IMR-90 (cell line): Measurements from ENCODE around the gene C17orf78. TPM values are rescaled to one million over a fixed set of nuclear protein-coding genes. Genes with fewer than 3 reads are reported as not detected.

Source experiments
- ATAC-seq: fragments of 200-7000 bp; cut with Tn5 transposase; 2 replicates; pipeline ENCODE4 v1.9.1; 2020; ENCODE audit warnings: low read depth, mild to moderate bottlenecking, moderate library complexity
- BruUV-seq: library from RNA; stranded (reverse); fragments of 400-500 nt; replicated peaks from 2 replicates; lab custom pipeline; 2021; lab: Mats Ljungman, UMichigan
- CTCF ChIA-PET: fragments of 300-600 bp; formaldehyde crosslinking; extraction: SDS; loops from one replicate; lab custom pipeline; 2021; ENCODE audit warnings: antibody characterized with exemption; lab: Yijun Ruan, JAX
- POLR2A ChIA-PET: fragments of 300-600 bp; sonication (Branson Sonifier 250); formaldehyde crosslinking; loops from one replicate; lab custom pipeline; 2022; ENCODE audit warnings: antibody characterized with exemption; ENCODE audit not compliant: unreplicated experiment; lab: Charles Lee
- DNase-seq: peaks from one replicate; pipeline ENCODE4 v3.0.0; 2013
- H2AFZ ChIP-seq: replicated peaks from 2 replicates; pipeline ENCODE3; 2013; ENCODE audit warnings: low read length, mild to moderate bottlenecking; ENCODE audit not compliant: poor library complexity
- H2AK5ac ChIP-seq: 2 replicates; pipeline ENCODE4 v1.6.1; 2013; ENCODE audit warnings: low read depth, low read length, inconsistent platforms
- H2AK9ac ChIP-seq: replicated peaks from 2 replicates; pipeline ENCODE3; 2013; ENCODE audit warnings: mild to moderate bottlenecking, low read depth, low read length, moderate library complexity; ENCODE audit not compliant: poor library complexity
- H2BK120ac ChIP-seq: 2 replicates; pipeline ENCODE4 v1.6.1; 2013; ENCODE audit warnings: low read depth, low read length, inconsistent platforms
- H2BK15ac ChIP-seq: 3 replicates; pipeline ENCODE4 v1.6.1; 2013; ENCODE audit warnings: low read depth, low read length, inconsistent platforms
- H2BK20ac ChIP-seq: 2 replicates; pipeline ENCODE4 v1.6.1; 2013; ENCODE audit warnings: low read depth, mild to moderate bottlenecking, inconsistent platforms, low read length, moderate library complexity
- H2BK5ac ChIP-seq: 2 replicates; pipeline ENCODE4 v1.6.1; 2013; ENCODE audit warnings: mild to moderate bottlenecking, low read depth, low read length, inconsistent platforms; ENCODE audit not compliant: poor library complexity, severe bottlenecking
- H3K14ac ChIP-seq: replicated peaks from 2 replicates; pipeline ENCODE4 v1.6.1; 2013; ENCODE audit warnings: low read depth, low read length, inconsistent platforms
- H3K18ac ChIP-seq: 2 replicates; pipeline ENCODE4 v1.6.1; 2013; ENCODE audit warnings: low read depth, low read length, control low read depth
- H3K23ac ChIP-seq: 2 replicates; pipeline ENCODE4 v1.6.1; 2013; ENCODE audit warnings: low read depth, low read length, inconsistent platforms
- H3K27ac ChIP-seq: 2 replicates; pipeline ENCODE4 v1.5.1; 2013; ENCODE audit warnings: mild to moderate bottlenecking, control low read depth, low read length; ENCODE audit not compliant: insufficient read depth
- H3K27me3 ChIP-seq: 2 replicates; pipeline ENCODE4 v1.6.1; 2013; ENCODE audit warnings: low read length; ENCODE audit not compliant: control insufficient read depth, insufficient read depth
- H3K36me3 ChIP-seq: 2 replicates; pipeline ENCODE4 v1.6.1; 2013; ENCODE audit warnings: low read length, mixed read lengths; ENCODE audit not compliant: control insufficient read depth, insufficient read depth
- H3K4ac ChIP-seq: 2 replicates; pipeline ENCODE4 v1.6.1; 2013; ENCODE audit warnings: low read depth, low read length, inconsistent platforms
- H3K4me1 ChIP-seq: 2 replicates; pipeline ENCODE4 v1.6.1; 2013; ENCODE audit warnings: low read length, mixed read lengths; ENCODE audit not compliant: control insufficient read depth, insufficient read depth
- H3K4me2 ChIP-seq: 2 replicates; pipeline ENCODE4 v1.6.1; 2013; ENCODE audit warnings: low read depth, mild to moderate bottlenecking, control low read depth, low read length, moderate library complexity
- H3K4me3 ChIP-seq: 2 replicates; pipeline ENCODE4 v1.5.1; 2013; ENCODE audit warnings: low read depth, mild to moderate bottlenecking, control low read depth, low read length, moderate library complexity; ENCODE audit not compliant: insufficient read depth
- H3K56ac ChIP-seq: 2 replicates; pipeline ENCODE4 v1.6.1; 2013; ENCODE audit warnings: low read length, inconsistent platforms; ENCODE audit not compliant: insufficient read depth; ENCODE audit errors: extremely low read depth
- H3K79me1 ChIP-seq, 2 experiments: 2 replicates each; pipeline ENCODE4 v1.6.1; 2013; ENCODE audit warnings: low read length in 2 of 2, inconsistent platforms in 1 of 2, low read depth in 1 of 2
- H3K9ac ChIP-seq: 2 replicates; pipeline ENCODE4 v1.6.1; 2013; ENCODE audit warnings: low read depth, low read length, control low read depth
- H3K9me1 ChIP-seq: 2 replicates; pipeline ENCODE4 v1.6.1; 2013; ENCODE audit warnings: low read length, inconsistent platforms; ENCODE audit not compliant: insufficient read depth
- H3K9me3 ChIP-seq: 2 replicates; pipeline ENCODE4 v1.6.1; 2013; ENCODE audit warnings: low read length; ENCODE audit not compliant: control insufficient read depth, insufficient read depth
- H4K20me1 ChIP-seq: 2 replicates; pipeline ENCODE4 v1.6.1; 2013; ENCODE audit warnings: low read length, inconsistent platforms; ENCODE audit not compliant: insufficient read depth
- H4K5ac ChIP-seq: 2 replicates; pipeline ENCODE4 v1.6.1; 2013; ENCODE audit warnings: mild to moderate bottlenecking, low read depth, low read length, control low read depth
- H4K8ac ChIP-seq, 2 experiments: 2 replicates each; pipeline ENCODE4 v1.6.1; 2013; ENCODE audit warnings: low read depth in 2 of 2, low read length in 2 of 2, control low read depth in 1 of 2, inconsistent platforms in 1 of 2
- H4K91ac ChIP-seq: 2 replicates; pipeline ENCODE4 v1.6.1; 2013; ENCODE audit warnings: low read depth, low read length, inconsistent platforms; ENCODE audit not compliant: insufficient read depth
- FOS ChIP-seq: fragments of 150-350 bp; IDR thresholded peaks from 2 replicates; pipeline ENCODE4 v1.6.1; 2016; ENCODE audit warnings: low read depth, low read length
- MAZ ChIP-seq: IDR thresholded peaks from 2 replicates; pipeline ENCODE4 v1.6.1; 2012; ENCODE audit warnings: low read depth, mild to moderate bottlenecking, low read length, improper control_type of control experiment, moderate library complexity, borderline replicate concordance
- MXI1 ChIP-seq: IDR thresholded peaks from 2 replicates; pipeline ENCODE4 v1.6.1; 2012; ENCODE audit warnings: low read depth, mild to moderate bottlenecking, low read length, moderate library complexity, borderline replicate concordance
- NFE2L2 ChIP-seq: fragments of 150-350 bp; IDR thresholded peaks from 2 replicates; pipeline ENCODE4 v1.6.1; 2016; ENCODE audit warnings: low read depth, mild to moderate bottlenecking, low read length
- RCOR1 ChIP-seq: IDR thresholded peaks from 2 replicates; pipeline ENCODE4 v1.6.1; 2012; ENCODE audit warnings: mild to moderate bottlenecking, low read length, improper control_type of control experiment; ENCODE audit not compliant: insufficient replicate concordance
- USF2 ChIP-seq: fragments of 150-350 bp; IDR thresholded peaks from 2 replicates; pipeline ENCODE4 v1.6.1; 2017; ENCODE audit warnings: mild to moderate bottlenecking, antibody characterized with exemption, low read length, low read depth
- WGBS, 2 experiments: methylation state at CpG; one replicate each; pipeline versions ENCODE4 v1.1.5 to v1.1.7; 2013; ENCODE audit warnings: missing lambda C conversion rate in 2 of 2; ENCODE audit not compliant: insufficient read length in 1 of 2; ENCODE audit errors: extremely low coverage in 2 of 2; 5-methylcytosine and 5-hydroxymethylcytosine counted together
- dilution Hi-C: fragments of 300-500 bp; cut with HindIII; formaldehyde crosslinking; loops from one replicate; pipeline ENCODE4 v1.14.3; 2018; ENCODE audit warnings: low sequenced_read_pairs; ENCODE audit not compliant: unreplicated experiment
- in situ Hi-C: fragments of 300-500 bp; cut with MboI; formaldehyde crosslinking; loops from 3 replicates; pipeline ENCODE4 v1.14.3; 2019; ENCODE audit warnings: low sequenced_read_pairs, inconsistent platforms, mixed read lengths
- intact Hi-C: fragments of 100-400 bp; cut with micrococcal nuclease; formaldehyde crosslinking; loops from 2 replicates; pipeline ENCODE4 v1.10.0; 2022
- polyA plus RNA-seq, 3 experiments: library from polyadenylated mRNA; depleted of rRNA; stranded (reverse); fragments of >200 nt; gene quantifications; 2 replicates each; pipeline ENCODE4 v1.2.3, GENCODE V29; 2012; ENCODE audit warnings: low replicate concordance in 1 of 3
- total RNA-seq: library from RNA; depleted of rRNA; stranded (reverse); fragments of >200 nt; gene quantifications from 2 replicates; pipeline ENCODE4 v1.2.3, GENCODE V29; 2012
- TF ChIP-seq, protein P1 (sequence below): fragments of 150-350 bp; IDR thresholded peaks from 2 replicates; pipeline ENCODE4 v1.6.1; 2016; ENCODE audit warnings: low read depth, mild to moderate bottlenecking, low read length, moderate library complexity, borderline replicate concordance

Gene C17orf78
- total and polyA plus RNA-seq, 2 of the 4 experiments (the other 2 are of a cell fraction) = not detected

- in situ Hi-C loops = no loop called here
- Histone ChIP-seq H2BK120ac (no peak overlapping the region), H3K18ac (no peak overlapping the region), H3K4me2 (no peak overlapping the region), H3K79me1 (peaks cover 7 to 25% of the 10 kb centered on the region in 2 experiments), H3K9me1 (no peaks in the 10 kb centered on the region; the same call in 1 of the 2 replicates), H4K5ac (no peak overlapping the region), H2AK5ac (no peak overlapping the region), H3K56ac (no peak overlapping the region), H3K27ac (no peak overlapping the region), H4K8ac (0 out of 4 replicates have a peak overlapping the region, but pooled peaks of 1 of the 2 experiments have one; percentile 9), H3K4me3 (no peak overlapping the region), H2BK15ac (no peak overlapping the region), H3K36me3 (peaks cover 26% of the 10 kb centered on the region), H3K4me1 (no peaks in the 10 kb centered on the region), H3K27me3 (no peaks in the 10 kb centered on the region), H2AK9ac (no peak overlapping the region), H2BK5ac (no peak overlapping the region), H3K23ac (no peak overlapping the region), H3K9ac (no peak overlapping the region), H3K4ac (no peak overlapping the region), H3K9me3 (no peaks in the 10 kb centered on the region), H4K20me1 (no peaks in the 10 kb centered on the region), H4K91ac (no peak overlapping the region; the same call in 1 of the 2 replicates), H2BK20ac (no peak overlapping the region), H2AFZ (no peak overlapping the region), H3K14ac (no peak overlapping the region)
- ChIA-PET POLR2A (no interaction called here), CTCF (no interaction called here)
- TF ChIP-seq NFE2L2 = no peak
- no peak for TF ChIP-seq MAZ
- TF ChIP-seq FOS = no peak
- no peak for TF ChIP-seq RCOR1
- no peak for TF ChIP-seq USF2
- no peak for TF ChIP-seq MXI1
- TF ChIP-seq, protein P1, sequence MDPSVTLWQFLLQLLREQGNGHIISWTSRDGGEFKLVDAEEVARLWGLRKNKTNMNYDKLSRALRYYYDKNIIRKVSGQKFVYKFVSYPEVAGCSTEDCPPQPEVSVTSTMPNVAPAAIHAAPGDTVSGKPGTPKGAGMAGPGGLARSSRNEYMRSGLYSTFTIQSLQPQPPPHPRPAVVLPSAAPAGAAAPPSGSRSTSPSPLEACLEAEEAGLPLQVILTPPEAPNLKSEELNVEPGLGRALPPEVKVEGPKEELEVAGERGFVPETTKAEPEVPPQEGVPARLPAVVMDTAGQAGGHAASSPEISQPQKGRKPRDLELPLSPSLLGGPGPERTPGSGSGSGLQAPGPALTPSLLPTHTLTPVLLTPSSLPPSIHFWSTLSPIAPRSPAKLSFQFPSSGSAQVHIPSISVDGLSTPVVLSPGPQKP = no peak
- intact Hi-C loops = no loop called here
- WGBS, 2 experiments = 86% methylated on average over 1 of the region's 4 CpGs; no CpG with 5 or more reads in 1 of the 2 experiments
- no TSS peak for BruUV-seq
- dilution Hi-C loops = no loop called here
- ATAC-seq (no peak), DNase-seq (no peak)
Measured at GRCh38 chr17:37422971-37423625, 47.3 kb downstream of the C17orf78 start.
